ENCODE data around the gene ZDHHC22.

GRCh38 chr14:77098529-77099353 is 42.9 kb downstream of the ZDHHC22 start:
- TF ChIP-seq EP300 (IDR thresholded peaks at IDR 0.05): no peak
- TF ChIP-seq CTCF (IDR thresholded peaks at IDR 0.05): no peak
- TF ChIP-seq POLR2A (IDR thresholded peaks at IDR 0.05): no peak

Measured in stomach (tissue), 4 donors.